Measurements from ENCODE around the gene YARS1.
A peak's percentile ranks its signal among the peaks of the same experiment; 100 is the strongest.

The YARS1 gene

GRCh38 chr1:32817159-32817814, at the start of gene YARS1, which contains the start of gene S100PBP:
TSS of gene YARS1 (minus strand) at chr1:32817358. CDS start at chr1:32817244, 114 bp downstream.
TSS of gene S100PBP (plus strand) at chr1:32817653. CDS start at chr1:32826100, 8,447 bp downstream.
- peak within 1 kb of the TSS; percentile 99 for H3K4me3 Mint-ChIP-seq

DNA sequence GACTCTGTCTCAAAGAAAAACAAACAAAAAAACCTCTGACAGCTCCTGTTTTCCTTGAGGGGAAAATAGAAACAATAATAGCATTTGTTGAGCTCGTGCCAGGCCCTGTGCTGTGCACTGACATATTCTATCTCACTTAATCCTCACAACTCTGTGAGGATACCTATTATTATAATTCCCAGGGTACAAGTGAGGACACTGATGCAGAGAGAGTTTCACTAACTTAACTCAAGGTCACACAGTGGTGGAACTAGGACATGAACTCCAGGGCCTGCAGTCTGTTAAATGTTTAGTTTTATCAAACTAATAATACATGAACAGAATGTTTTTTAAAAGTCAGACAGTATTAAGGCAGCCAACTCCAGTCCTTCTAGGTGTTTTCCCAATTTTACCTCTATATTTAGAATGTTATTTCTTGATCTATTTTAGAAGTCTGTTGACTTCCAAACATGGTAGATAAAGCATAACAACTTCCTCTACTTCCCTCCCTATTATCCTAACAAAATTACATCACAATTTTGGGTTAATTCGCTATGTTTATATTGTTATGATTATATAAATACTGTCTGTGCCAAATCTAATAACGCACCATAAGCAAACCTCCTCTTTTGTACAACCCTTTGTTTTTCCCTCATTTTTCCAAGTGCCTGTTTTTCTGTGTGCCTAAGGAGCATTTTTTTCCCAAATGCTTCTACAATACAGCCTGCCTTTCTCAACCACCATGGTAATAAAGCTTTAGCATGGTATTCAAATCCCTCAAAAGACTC, 48.7 kb upstream of the YARS1 start:
- ATAC-seq (replicated peaks), result no peak
- Mint-ChIP-seq H3K4me3 (no peak overlapping the region), H3K36me3 (peaks cover 30 to 51% of the 10 kb centered on the region in 2 donors)

More at GRCh38 chr1:32817159-32817814, at the start of gene YARS1, which contains the start of gene S100PBP:
- DNase-seq, result peak; percentile 99
- ATAC-seq (replicated peaks), result peak; percentile 92
- no peaks in the 10 kb centered on the region for H3K27me3 Mint-ChIP-seq
- H3K27ac Mint-ChIP-seq, result peak within 1 kb of the TSS; percentile 99
- H3K9me3 Mint-ChIP-seq, result peaks cover 1 to 4% of the 10 kb centered on the region in 2 donors
- peaks cover 16 to 33% of the 10 kb centered on the region in 2 donors for H3K36me3 Mint-ChIP-seq
- H3K4me1 Mint-ChIP-seq, result peaks cover 27 to 54% of the 10 kb centered on the region in 2 donors

GRCh38 chr1:32864375-32865019, 47.3 kb upstream of the YARS1 start:
- H3K4me1 Mint-ChIP-seq, result peaks cover 3 to 4% of the 10 kb centered on the region in 2 donors
- H3K36me3 Mint-ChIP-seq, result peaks cover 26 to 50% of the 10 kb centered on the region in 2 donors
- H3K27me3 Mint-ChIP-seq, result peaks cover 5 to 7% of the 10 kb centered on the region in 2 donors
- H3K27ac Mint-ChIP-seq, result no peak overlapping the region
- no peaks in the 10 kb centered on the region for H3K9me3 Mint-ChIP-seq
- DNase-seq (no peak), ATAC-seq (replicated peaks) (no peak)
- H3K4me3 Mint-ChIP-seq, result no peak overlapping the region

More for the DNA sequence above, 48.7 kb upstream of the YARS1 start:
- H3K27me3 Mint-ChIP-seq, result peaks cover 14 to 17% of the 10 kb centered on the region in 2 donors
- DNase-seq, result no peak
- peaks cover 8 to 13% of the 10 kb centered on the region in 2 donors for H3K4me1 Mint-ChIP-seq
- H3K9me3 Mint-ChIP-seq, result no peaks in the 10 kb centered on the region
- no peak overlapping the region for H3K27ac Mint-ChIP-seq

GRCh38 chr1:32863881-32864245, 46.7 kb upstream of the YARS1 start:
- Mint-ChIP-seq H3K27me3 (peaks cover 0 to 1% of the 10 kb centered on the region in 2 donors), H3K4me1 (no peaks in the 10 kb centered on the region), H3K4me3 (no peak overlapping the region), H3K36me3 (peaks cover 27 to 47% of the 10 kb centered on the region in 2 donors), H3K27ac (no peak overlapping the region), H3K9me3 (no peaks in the 10 kb centered on the region)
- ATAC-seq (replicated peaks) (no peak), DNase-seq (no peak)

GRCh38 chr1:32863218-32863880, 46.2 kb upstream of the YARS1 start:
- no peaks in the 10 kb centered on the region for H3K4me1 Mint-ChIP-seq
- no peak overlapping the region for H3K4me3 Mint-ChIP-seq
- H3K27me3 Mint-ChIP-seq, result no peaks in the 10 kb centered on the region
- H3K36me3 Mint-ChIP-seq, result peaks cover 23 to 45% of the 10 kb centered on the region in 2 donors
- ATAC-seq (replicated peaks) (no peak), DNase-seq (no peak)
- H3K9me3 Mint-ChIP-seq, result no peaks in the 10 kb centered on the region
- H3K27ac Mint-ChIP-seq, result no peak overlapping the region

DNA sequence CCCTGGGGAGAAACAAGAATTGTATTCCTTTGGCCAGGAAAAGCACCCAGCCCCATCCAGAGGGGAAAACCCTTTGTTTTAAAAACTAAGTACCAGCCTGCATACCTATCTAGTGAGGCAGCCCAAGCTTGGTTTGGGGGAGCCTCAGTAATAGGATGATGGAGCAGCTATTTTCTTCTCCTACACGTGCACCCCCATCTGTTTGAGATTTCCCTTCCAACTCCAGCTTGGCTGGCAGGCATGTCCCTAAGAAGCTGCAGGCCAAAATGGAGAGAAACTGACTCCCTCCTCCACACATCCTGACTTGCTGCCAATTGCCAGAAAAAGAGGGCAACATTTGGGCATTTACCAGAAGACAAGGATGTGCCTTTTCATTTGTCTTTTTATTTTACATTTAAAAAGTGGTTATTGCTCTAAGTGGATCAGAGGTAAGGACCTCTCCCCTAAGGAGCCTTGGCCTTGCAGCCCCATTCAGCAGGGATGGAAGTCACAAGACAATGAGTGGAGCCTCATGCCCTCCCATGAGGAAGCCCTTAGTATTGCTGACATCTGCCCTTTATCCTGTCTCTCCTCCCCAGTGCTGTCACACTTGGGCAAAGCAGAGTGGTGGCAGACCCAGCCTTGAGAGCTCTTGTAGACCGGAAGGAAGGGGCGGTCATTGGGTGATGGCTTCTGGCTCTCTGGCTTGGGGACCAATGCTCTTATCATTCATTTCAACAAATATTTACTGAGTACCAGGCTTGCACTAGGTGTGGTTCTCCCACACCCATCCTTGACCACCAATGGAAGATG, 44.9 kb upstream of the YARS1 start:
- no peaks in the 10 kb centered on the region for H3K27me3 Mint-ChIP-seq
- peak overlapping the region; percentile 37 for H3K27ac Mint-ChIP-seq
- no peaks in the 10 kb centered on the region for H3K9me3 Mint-ChIP-seq
- no peaks in the 10 kb centered on the region for H3K4me1 Mint-ChIP-seq
- peaks cover 22 to 50% of the 10 kb centered on the region in 2 donors for H3K36me3 Mint-ChIP-seq
- no peak overlapping the region for H3K4me3 Mint-ChIP-seq
- ATAC-seq (replicated peaks), result no peak
- no peak for DNase-seq

DNA sequence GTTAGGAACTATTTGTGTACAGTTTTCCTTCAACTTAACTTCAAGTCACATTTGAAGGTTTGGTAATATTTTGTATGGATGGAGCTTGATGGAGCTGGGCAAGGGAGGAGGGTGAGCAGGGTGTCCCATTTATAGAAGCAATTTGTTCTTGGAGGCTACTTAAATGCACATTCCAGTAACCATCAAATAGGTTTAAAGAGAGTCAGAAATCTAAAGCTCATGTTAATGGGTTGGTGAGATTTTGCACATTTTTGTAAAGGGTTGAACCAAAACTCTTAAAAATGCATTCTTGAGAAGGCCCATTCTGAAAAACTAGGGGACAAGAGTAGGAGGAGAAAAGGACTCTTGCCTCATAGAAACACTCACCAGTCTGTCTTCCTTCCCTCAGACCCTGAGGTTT, 43.4 kb upstream of the YARS1 start:
- Mint-ChIP-seq H3K9me3 (no peaks in the 10 kb centered on the region), H3K4me3 (no peak overlapping the region), H3K27me3 (no peaks in the 10 kb centered on the region), H3K36me3 (peaks cover 24 to 48% of the 10 kb centered on the region in 2 donors), H3K4me1 (no peaks in the 10 kb centered on the region), H3K27ac (no peak overlapping the region)
- ATAC-seq (replicated peaks), result no peak
- DNase-seq, result no peak

- DNase-seq, result no peak
- H3K27me3 Mint-ChIP-seq, result no peaks in the 10 kb centered on the region
- H3K27ac Mint-ChIP-seq, result no peak overlapping the region
- no peak overlapping the region for H3K4me3 Mint-ChIP-seq
- ATAC-seq (replicated peaks), result no peak
- H3K4me1 Mint-ChIP-seq, result no peaks in the 10 kb centered on the region
- peaks cover 28 to 51% of the 10 kb centered on the region in 2 donors for H3K36me3 Mint-ChIP-seq
- H3K9me3 Mint-ChIP-seq, result no peaks in the 10 kb centered on the region
Measured at GRCh38 chr1:32859915-32860314, 42.8 kb upstream of the YARS1 start.

GRCh38 chr1:32858791-32859190, 41.6 kb upstream of the YARS1 start:
- no peak overlapping the region for H3K27ac Mint-ChIP-seq

DNA sequence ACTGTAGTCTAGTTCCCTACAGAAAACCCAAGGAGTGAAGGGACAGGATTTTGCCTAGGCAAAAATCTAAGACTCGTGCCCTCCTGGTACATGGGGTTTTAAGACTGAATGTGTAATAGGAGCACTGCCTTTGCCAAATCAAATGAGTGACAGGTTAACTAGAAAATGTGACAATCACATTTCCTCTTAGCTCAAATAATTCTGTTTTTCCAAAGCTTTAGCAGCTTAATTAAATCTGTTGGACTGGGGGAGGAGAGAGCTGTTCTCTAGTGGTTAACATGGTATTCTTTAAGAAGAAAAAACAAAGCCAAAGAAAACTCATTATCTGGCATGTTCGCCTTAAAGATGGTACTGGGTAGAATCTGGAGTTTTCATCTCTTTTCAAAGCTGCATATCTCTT, 41.0 kb upstream of the YARS1 start:
- no peaks in the 10 kb centered on the region for H3K9me3 Mint-ChIP-seq
- no peak overlapping the region for H3K4me3 Mint-ChIP-seq
- ATAC-seq (replicated peaks) (no peak), DNase-seq (no peak)
- H3K27ac Mint-ChIP-seq, result no peak overlapping the region
- H3K36me3 Mint-ChIP-seq, result peaks cover 38 to 54% of the 10 kb centered on the region in 2 donors
- no peaks in the 10 kb centered on the region for H3K27me3 Mint-ChIP-seq
- H3K4me1 Mint-ChIP-seq, result no peaks in the 10 kb centered on the region

More at GRCh38 chr1:32858791-32859190, 41.6 kb upstream of the YARS1 start:
- DNase-seq, result no peak
- no peaks in the 10 kb centered on the region for H3K4me1 Mint-ChIP-seq
- H3K9me3 Mint-ChIP-seq, result no peaks in the 10 kb centered on the region
- no peak overlapping the region for H3K4me3 Mint-ChIP-seq
- no peak for ATAC-seq (replicated peaks)
- no peaks in the 10 kb centered on the region for H3K27me3 Mint-ChIP-seq
- peaks cover 33 to 52% of the 10 kb centered on the region in 2 donors for H3K36me3 Mint-ChIP-seq

DNA sequence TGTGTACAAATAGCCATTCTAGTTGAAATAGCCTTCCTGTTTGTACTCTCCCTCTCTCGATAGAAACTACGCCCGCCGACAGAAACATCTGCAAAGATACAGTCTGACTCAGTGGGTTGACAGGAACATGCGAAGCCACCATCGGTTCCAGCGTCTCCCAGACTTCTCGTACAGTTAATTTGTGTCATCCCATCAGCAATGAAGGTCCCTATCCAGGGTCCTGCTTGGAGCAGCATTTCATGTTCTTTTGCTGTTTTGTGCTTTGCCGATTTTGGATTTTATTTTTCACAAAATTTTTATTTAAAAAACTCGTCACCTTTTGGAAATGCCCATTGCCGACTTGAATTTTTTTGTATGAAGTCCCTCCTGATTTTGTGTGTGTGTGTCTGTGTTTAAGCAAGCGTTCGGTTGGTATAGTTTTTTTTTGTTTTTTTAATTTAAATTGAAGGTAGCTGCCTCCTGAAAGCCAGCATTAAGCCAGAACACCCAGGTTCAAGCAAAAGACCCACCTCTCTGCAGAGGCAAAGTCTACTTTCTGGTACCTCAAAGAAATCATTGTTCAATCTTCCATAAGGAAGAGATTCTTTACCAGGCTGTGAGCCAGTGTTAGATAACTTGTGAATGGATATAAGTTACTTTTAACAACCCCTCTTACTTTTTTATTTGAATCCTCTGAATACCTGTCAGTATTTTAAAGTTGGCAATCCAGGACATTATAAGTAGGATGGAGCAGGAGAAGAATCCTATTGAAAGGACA, 38.9 kb upstream of the YARS1 start:
- no peaks in the 10 kb centered on the region for H3K4me1 Mint-ChIP-seq
- H3K27ac Mint-ChIP-seq, result no peak overlapping the region

GRCh38 chr1:32848354-32849063, 31.4 kb upstream of the YARS1 start:
- ATAC-seq (replicated peaks) (peak; percentile 50 to 66), DNase-seq (no peak)
- Mint-ChIP-seq H3K36me3 (peaks cover 22 to 29% of the 10 kb centered on the region in 2 donors), H3K9me3 (no peaks in the 10 kb centered on the region), H3K27me3 (no peaks in the 10 kb centered on the region), H3K4me1 (peaks cover 0 to 3% of the 10 kb centered on the region in 2 donors), H3K4me3 (no peak overlapping the region), H3K27ac (no peak overlapping the region)

More for the DNA sequence above, 38.9 kb upstream of the YARS1 start:
- ATAC-seq (replicated peaks) (no peak), DNase-seq (no peak)
- Mint-ChIP-seq H3K27me3 (no peaks in the 10 kb centered on the region), H3K36me3 (peaks cover 34 to 46% of the 10 kb centered on the region in 2 donors), H3K4me3 (no peak overlapping the region), H3K9me3 (no peaks in the 10 kb centered on the region)
